ENCODE measurements around the gene IZUMO1. TPM values are rescaled to one million over a fixed set of nuclear protein-coding genes. Genes with fewer than 3 reads are reported as not detected.
"Not testable (repeated sequence)": the region's sequence is repeated elsewhere in the genome, so short reads cannot be mapped to it uniquely, and the experiment has no call there.

Gene IZUMO1

GRCh38 chr19:48693629-48694028 lies 53.1 kb downstream of the IZUMO1 start:
- not testable (repeated sequence) for H3K4ac ChIP-seq (ENCODE audit: low read depth in 1 of 2, low read length in 2 of 2); H3K18ac ChIP-seq (ENCODE audit: low read depth in 1 of 2, low read length in 2 of 2); H3K36me3 ChIP-seq (ENCODE audit: control insufficient read depth in 1 of 2, insufficient read depth in 2 of 2, low read depth in 1 of 2, low read length in 2 of 2); H2BK5ac ChIP-seq (ENCODE audit: low read depth, low read length, poor library complexity, severe bottlenecking); H3K4me2 ChIP-seq (ENCODE audit: low read length, poor library complexity, severe bottlenecking); H3K27ac ChIP-seq (ENCODE audit: low read length, poor library complexity, severe bottlenecking); H2BK15ac ChIP-seq (ENCODE audit: low read depth, poor library complexity, severe bottlenecking); H3K23ac ChIP-seq (ENCODE audit: low read length in 2 of 2); H2BK12ac ChIP-seq (ENCODE audit: low read length in 2 of 2); H3K14ac ChIP-seq (ENCODE audit: low read length in 2 of 2); H2AK5ac ChIP-seq (ENCODE audit: low read length, severe bottlenecking); DNase-seq; H4K91ac ChIP-seq (ENCODE audit: low read length); H3K79me1 ChIP-seq (replicated peaks; ENCODE audit: low read length, poor library complexity, severe bottlenecking); H2BK120ac ChIP-seq (ENCODE audit: low read depth, low read length); H2AFZ ChIP-seq (ENCODE audit: low read depth, low read length); H4K8ac ChIP-seq (ENCODE audit: low read length); H3K9me3 ChIP-seq (ENCODE audit: control insufficient read depth, low read length); H3K4me3 ChIP-seq (ENCODE audit: insufficient read depth in 1 of 2, low read depth in 1 of 2, low read length in 2 of 2); H3K9ac ChIP-seq (ENCODE audit: low read length)
- H3K27me3 ChIP-seq (ENCODE audit: control insufficient read depth in 1 of 2, insufficient read depth in 1 of 2, low read length in 2 of 2) = peaks cover 8 to 21% of the 10 kb centered on the region in 2 experiments
- H3K4me1 ChIP-seq (ENCODE audit: control insufficient read depth, insufficient read depth, low read depth, low read length) = peaks cover 18% of the 10 kb centered on the region
- 89% methylated on average over 9 of the region's 9 CpGs for WGBS

Small RNA genes lying within 50 kb of the gene (small RNA-seq; reads per million reads assigned to genes)
- not detected for gene RNU6-317P (ENCODE audit: low read depth)

Data from mesenchymal stem cell (in vitro differentiated cells and primary cell).